ENCODE measurements around the gene SUN2.

The SUN2 gene

GRCh38 chr22:38777087-38777671, 21.4 kb upstream of the SUN2 start:
- DNase-seq, result no peak

- no peak for DNase-seq
Observed at GRCh38 chr22:38776086-38776485, 20.3 kb upstream of the SUN2 start.

- no peak for DNase-seq
Observed at GRCh38 chr22:38775656-38776055, 19.9 kb upstream of the SUN2 start.

- no peak for DNase-seq
Observed at GRCh38 chr22:38774496-38775166, 18.8 kb upstream of the SUN2 start.

- DNase-seq, result no peak
Observed at GRCh38 chr22:38773363-38773946, 17.7 kb upstream of the SUN2 start.

- no peak for DNase-seq
Observed at GRCh38 chr22:38772623-38772873, 16.8 kb upstream of the SUN2 start.

- no peak for DNase-seq
Observed at GRCh38 chr22:38770257-38770949, 14.6 kb upstream of the SUN2 start.

- no peak for DNase-seq
Observed at GRCh38 chr22:38768036-38768435, 12.2 kb upstream of the SUN2 start.

- DNase-seq, result no peak
Observed at GRCh38 chr22:38767313-38767712, 11.5 kb upstream of the SUN2 start.

GRCh38 chr22:38766076-38766777, 10.4 kb upstream of the SUN2 start:
- peak; percentile 53 to 56 for DNase-seq

- no peak for DNase-seq
Observed at GRCh38 chr22:38762551-38762983, 6.8 kb upstream of the SUN2 start.

- no peak for DNase-seq
Observed at GRCh38 chr22:38761202-38762162, 5.7 kb upstream of the SUN2 start.

GRCh38 chr22:38760477-38761201, 4.8 kb upstream of the SUN2 start:
- no peak for DNase-seq

GRCh38 chr22:38759005-38759404, 3.2 kb upstream of the SUN2 start:
- DNase-seq, result no peak

- peak; percentile 53 for DNase-seq
Observed at GRCh38 chr22:38758276-38758945, 2.6 kb upstream of the SUN2 start.

- no peak for DNase-seq
Observed at GRCh38 chr22:38757464-38757757, 1.6 kb upstream of the SUN2 start.

GRCh38 chr22:38756711-38757463, 1.1 kb upstream of the SUN2 start:
- DNase-seq, result no peak

GRCh38 chr22:38755155-38755910, 465 bp downstream of the SUN2 start:
- peak; percentile 53 to 82 for DNase-seq

GRCh38 chr22:38754751-38755154, 1.0 kb downstream of the SUN2 start:
- DNase-seq, result peak; percentile 42 to 53

Data from CD4-positive, alpha-beta T cell treated with Interleukin-4 for 1 hour (primary cell).